Cortex of kidney (tissue), 1 donor: ENCODE results near the gene ADCYAP1R1.
"Not testable (repeated sequence)": the region's sequence is repeated elsewhere in the genome, so short reads cannot be mapped to it uniquely, and the experiment has no call there.

ENCODE experiments used
- DNase-seq: peaks from one replicate; lab custom pipeline; 2025; lab: John Stamatoyannopoulos, UW

ADCYAP1R1 gene

DNA sequence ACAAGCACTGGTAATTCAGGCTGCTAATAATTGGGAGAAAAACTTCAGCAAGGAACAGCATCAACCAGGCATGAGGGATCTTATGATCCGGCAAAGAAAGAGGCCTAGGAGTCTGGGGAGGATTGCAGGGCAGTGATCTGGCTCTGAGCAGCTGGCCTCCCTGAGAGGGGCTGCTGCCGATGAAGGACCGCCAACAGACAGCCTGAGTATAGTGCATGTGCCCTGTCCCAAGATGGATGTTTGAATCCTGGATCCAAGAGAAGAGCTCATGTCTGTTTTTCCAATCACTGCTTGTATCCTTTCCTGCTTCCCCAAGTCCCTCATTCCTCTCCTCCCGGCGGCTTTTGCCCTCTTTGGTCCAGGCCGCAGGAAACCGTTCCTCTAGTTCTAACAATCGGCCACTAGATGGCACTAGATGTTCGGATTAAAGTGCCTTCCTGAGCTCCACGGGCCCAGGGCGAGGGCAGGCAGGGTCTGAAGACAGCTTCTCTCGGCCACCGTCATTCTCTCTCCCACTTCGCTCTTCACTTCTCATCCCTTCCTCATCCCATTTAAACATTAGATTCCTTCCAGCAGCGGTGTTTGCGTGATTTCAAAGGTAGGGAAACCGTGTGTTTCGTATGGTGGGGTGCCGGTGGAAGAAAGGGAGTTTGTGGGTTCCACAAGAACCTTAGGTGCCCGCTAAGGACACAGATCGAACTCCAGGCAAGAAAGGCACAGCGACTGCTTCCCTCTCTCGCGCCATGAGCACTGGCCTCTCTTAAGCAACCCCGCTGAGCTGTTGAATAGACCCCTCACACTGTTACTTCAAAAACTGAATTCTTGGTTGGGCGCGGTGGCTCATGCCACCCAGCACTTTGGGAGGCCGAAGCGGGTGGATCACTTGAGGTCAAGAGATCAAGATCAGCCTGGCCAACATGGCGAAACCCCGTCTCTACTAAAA is 82.4 kb downstream of the ADCYAP1R1 start:
- DNase-seq: no peak

DNA sequence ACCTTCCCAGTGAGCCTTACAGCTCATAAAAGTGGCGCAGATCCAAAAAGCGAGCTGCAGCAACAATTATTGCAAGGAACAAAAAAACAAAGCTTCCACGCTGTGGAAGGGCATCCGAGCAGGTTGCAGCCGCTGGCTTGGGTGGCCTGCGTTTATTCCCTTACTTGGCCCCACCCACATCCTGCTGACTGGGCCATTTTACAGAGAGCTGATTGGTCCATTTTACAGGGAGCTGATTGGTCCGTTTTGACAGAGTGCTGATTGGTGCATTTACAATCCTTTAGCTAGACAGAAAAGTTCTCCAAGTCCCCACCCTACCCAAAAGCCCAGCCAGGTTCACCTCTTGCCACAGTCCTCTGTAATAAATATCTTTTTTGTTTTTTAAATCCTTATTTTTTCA is 85.1 kb downstream of the ADCYAP1R1 start:
- DNase-seq: no peak

GRCh38 chr7:31145339-31145738 is 93.2 kb downstream of the ADCYAP1R1 start:
- DNase-seq: no peak

DNA sequence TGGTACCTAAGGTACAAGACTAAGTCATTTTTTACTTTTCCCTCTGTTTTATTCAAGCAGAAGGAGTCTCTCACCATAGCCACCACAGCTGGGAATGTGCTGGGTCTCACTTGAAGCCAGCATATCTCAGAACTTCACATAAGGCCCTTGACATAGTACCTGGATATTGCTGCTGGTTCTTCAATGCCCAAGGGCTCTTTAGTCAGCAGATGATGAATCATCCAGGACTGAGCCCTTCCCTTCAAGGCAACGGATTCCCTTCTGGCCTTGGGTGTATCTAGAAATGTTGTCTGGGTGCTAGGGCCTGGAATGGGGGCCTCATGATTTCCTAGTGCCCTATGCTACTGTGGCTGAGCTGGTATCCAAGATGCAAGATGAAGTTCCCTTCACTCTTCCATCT is 93.9 kb downstream of the ADCYAP1R1 start:
- no peak for DNase-seq

- DNase-seq: no peak
Measured at GRCh38 chr7:31146538-31146937, 94.4 kb downstream of the ADCYAP1R1 start.

DNA sequence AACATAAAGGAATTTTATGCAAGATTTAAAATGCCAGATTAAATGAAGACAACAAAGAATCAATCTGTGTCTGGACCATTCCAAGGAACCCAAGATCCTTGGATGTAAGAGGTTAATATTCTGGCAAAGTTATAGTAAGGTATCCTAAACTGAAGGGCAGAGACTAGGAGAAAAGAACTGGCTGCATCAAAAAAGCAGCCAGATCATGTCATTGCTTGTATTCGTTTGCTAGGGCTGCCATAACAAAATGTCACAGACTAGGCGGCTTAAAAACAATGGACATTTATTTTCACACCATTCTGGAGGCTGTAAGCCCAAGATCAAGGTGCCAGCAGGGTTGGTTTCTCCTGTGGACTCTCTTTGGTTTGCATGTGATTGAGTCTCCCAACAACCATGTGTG is 99.7 kb downstream of the ADCYAP1R1 start:
- no peak for DNase-seq

- not testable (repeated sequence) for DNase-seq
Measured at GRCh38 chr7:31153318-31153717, 101.2 kb downstream of the ADCYAP1R1 start.

- no peak for DNase-seq
Measured at GRCh38 chr7:31160941-31161340, 108.8 kb downstream of the ADCYAP1R1 start.
